CD4-positive, alpha-beta T cell treated with Interleukin-2 at 100 ng/mL for 4 hours (primary cell): Measurements from ENCODE around the gene TMEM95.

Source experiments
- DNase-seq: peaks from one replicate; pipeline ENCODE4 v3.0.0-alpha.2; 2020; ENCODE audit warnings: low spot score

Gene TMEM95

GRCh38 chr17:7404737-7405349 is 49.9 kb downstream of the TMEM95 start:
- DNase-seq, result peak; percentile 67

- DNase-seq, result no peak
Observed at GRCh38 chr17:7405350-7406234, 50.6 kb downstream of the TMEM95 start.

GRCh38 chr17:7406235-7406825 is 51.4 kb downstream of the TMEM95 start:
- no peak for DNase-seq
